ENCODE data around the gene ERG28.

The ERG28 gene

DNA sequence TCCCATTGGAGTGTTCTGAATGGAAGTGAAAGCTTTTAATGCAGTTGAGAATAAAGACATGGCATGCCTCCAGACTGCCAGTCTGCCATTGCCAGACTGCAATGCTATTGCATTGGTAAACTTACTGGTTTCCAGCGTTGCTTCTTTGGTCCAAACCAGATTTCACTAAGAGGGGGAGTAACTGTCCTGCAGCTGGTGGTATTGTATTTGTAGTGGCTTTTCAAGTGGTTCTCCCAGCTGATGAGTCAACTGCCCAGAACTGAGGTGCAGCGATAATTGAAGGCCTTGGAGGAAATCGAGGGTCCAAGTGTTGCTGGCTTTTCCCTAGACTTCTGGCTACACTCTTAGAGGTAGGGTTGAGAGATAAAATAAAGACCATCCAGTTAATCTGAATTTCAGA, 31.9 kb downstream of the ERG28 start:
- H3K36me3 ChIP-seq (replicated peaks; ENCODE audit: insufficient read depth, low read length): no peaks in the 10 kb centered on the region
- H3K27ac ChIP-seq (ENCODE audit: low read length): no peak overlapping the region
- H3K9ac ChIP-seq (ENCODE audit: low read length): no peak overlapping the region
- no peaks in the 10 kb centered on the region for H3K4me1 ChIP-seq (ENCODE audit: low read length)
- no peaks in the 10 kb centered on the region for H3F3A ChIP-seq (ENCODE audit: insufficient read depth, low read length)
- no peak overlapping the region for H3K4me3 ChIP-seq (ENCODE audit: low read length)
- H3K9me2 ChIP-seq (replicated peaks; ENCODE audit: insufficient read depth, low read length): no peaks in the 10 kb centered on the region
- H3K79me2 ChIP-seq (ENCODE audit: low read length): no peaks in the 10 kb centered on the region
- H3K27me3 ChIP-seq (replicated peaks; ENCODE audit: insufficient read depth, low read length): no peaks in the 10 kb centered on the region
- no peak overlapping the region for H3K4me2 ChIP-seq (ENCODE audit: low read depth, low read length)
- TF ChIP-seq EZH2 (optimal IDR thresholded peaks at IDR 0.05; ENCODE audit: low read depth, low read length): no peak
- TF ChIP-seq, protein P1, sequence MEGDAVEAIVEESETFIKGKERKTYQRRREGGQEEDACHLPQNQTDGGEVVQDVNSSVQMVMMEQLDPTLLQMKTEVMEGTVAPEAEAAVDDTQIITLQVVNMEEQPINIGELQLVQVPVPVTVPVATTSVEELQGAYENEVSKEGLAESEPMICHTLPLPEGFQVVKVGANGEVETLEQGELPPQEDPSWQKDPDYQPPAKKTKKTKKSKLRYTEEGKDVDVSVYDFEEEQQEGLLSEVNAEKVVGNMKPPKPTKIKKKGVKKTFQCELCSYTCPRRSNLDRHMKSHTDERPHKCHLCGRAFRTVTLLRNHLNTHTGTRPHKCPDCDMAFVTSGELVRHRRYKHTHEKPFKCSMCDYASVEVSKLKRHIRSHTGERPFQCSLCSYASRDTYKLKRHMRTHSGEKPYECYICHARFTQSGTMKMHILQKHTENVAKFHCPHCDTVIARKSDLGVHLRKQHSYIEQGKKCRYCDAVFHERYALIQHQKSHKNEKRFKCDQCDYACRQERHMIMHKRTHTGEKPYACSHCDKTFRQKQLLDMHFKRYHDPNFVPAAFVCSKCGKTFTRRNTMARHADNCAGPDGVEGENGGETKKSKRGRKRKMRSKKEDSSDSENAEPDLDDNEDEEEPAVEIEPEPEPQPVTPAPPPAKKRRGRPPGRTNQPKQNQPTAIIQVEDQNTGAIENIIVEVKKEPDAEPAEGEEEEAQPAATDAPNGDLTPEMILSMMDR (IDR thresholded peaks at IDR 0.05; ENCODE audit: low read length): no peak
- TF ChIP-seq EZH2phosphoT487 (IDR thresholded peaks at IDR 0.05; ENCODE audit: low read length): no peak
- H3K9me3 ChIP-seq (replicated peaks; ENCODE audit: insufficient read depth, low read length): no peaks in the 10 kb centered on the region
- H4K20me1 ChIP-seq (ENCODE audit: insufficient read depth, low read length): no peaks in the 10 kb centered on the region
- DNase-seq: no peak
- no peak overlapping the region for H2AFZ ChIP-seq (ENCODE audit: low read length)

DNA sequence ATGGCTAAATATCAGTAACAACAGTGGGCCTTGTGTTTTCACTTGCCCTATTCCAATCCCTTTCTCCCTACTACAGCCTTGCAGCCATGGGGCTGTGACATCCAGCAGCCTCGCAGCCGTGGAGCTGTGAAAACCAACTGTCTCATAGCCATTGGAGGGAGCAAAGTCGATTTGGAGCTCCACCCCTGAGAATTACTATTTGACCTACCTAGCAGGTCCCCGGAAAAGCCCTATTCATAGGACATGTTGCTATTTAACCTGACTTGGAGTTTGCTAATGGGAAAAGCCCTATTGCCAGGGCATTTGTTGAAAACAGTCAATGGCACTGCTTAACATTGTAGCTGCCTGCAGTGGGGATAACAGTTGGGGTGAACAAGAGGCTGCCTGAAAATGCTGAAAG, 33.3 kb downstream of the ERG28 start:
- Histone ChIP-seq H3K4me3 (ENCODE audit: low read length) (no peak overlapping the region), H3K27me3 (replicated peaks; ENCODE audit: insufficient read depth, low read length) (no peaks in the 10 kb centered on the region), H2AFZ (ENCODE audit: low read length) (no peak overlapping the region), H3K27ac (ENCODE audit: low read length) (no peak overlapping the region), H3F3A (ENCODE audit: insufficient read depth, low read length) (no peaks in the 10 kb centered on the region), H3K4me1 (ENCODE audit: low read length) (no peaks in the 10 kb centered on the region), H3K9me2 (replicated peaks; ENCODE audit: insufficient read depth, low read length) (no peaks in the 10 kb centered on the region), H3K9ac (ENCODE audit: low read length) (no peak overlapping the region), H3K79me2 (ENCODE audit: low read length) (no peaks in the 10 kb centered on the region), H3K36me3 (replicated peaks; ENCODE audit: insufficient read depth, low read length) (no peaks in the 10 kb centered on the region), H3K9me3 (replicated peaks; ENCODE audit: insufficient read depth, low read length) (no peaks in the 10 kb centered on the region), H4K20me1 (ENCODE audit: insufficient read depth, low read length) (no peaks in the 10 kb centered on the region), H3K4me2 (ENCODE audit: low read depth, low read length) (no peak overlapping the region)
- no peak for TF ChIP-seq EZH2 (optimal IDR thresholded peaks at IDR 0.05; ENCODE audit: low read depth, low read length)
- TF ChIP-seq, protein P1 (IDR thresholded peaks at IDR 0.05; ENCODE audit: low read length): no peak
- no peak for TF ChIP-seq EZH2phosphoT487 (IDR thresholded peaks at IDR 0.05; ENCODE audit: low read length)
- no peak for DNase-seq

DNA sequence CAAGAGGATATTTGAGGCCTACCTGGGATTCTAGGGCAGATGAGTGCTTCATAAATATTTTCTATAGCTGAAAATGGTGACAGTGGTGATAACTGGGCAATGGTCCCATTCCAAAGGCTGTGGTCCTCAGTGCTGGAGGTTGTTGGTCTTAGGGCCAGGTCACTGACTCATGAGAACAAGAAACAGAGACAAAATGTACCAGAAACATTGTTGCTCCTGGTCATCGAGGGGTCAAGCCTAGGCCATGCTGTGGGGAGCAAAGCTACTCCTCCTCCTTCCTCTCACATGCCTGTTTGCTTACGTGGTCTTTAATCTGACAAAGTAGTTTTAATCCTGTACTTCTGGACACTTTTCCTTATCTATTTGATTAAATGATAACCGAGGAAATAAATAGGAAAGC, 33.8 kb downstream of the ERG28 start:
- Histone ChIP-seq H3F3A (ENCODE audit: insufficient read depth, low read length) (no peaks in the 10 kb centered on the region), H3K27me3 (replicated peaks; ENCODE audit: insufficient read depth, low read length) (no peaks in the 10 kb centered on the region), H3K4me1 (ENCODE audit: low read length) (no peaks in the 10 kb centered on the region), H3K36me3 (replicated peaks; ENCODE audit: insufficient read depth, low read length) (no peaks in the 10 kb centered on the region), H4K20me1 (ENCODE audit: insufficient read depth, low read length) (no peaks in the 10 kb centered on the region), H3K4me3 (ENCODE audit: low read length) (no peak overlapping the region), H3K9ac (ENCODE audit: low read length) (no peak overlapping the region), H3K4me2 (ENCODE audit: low read depth, low read length) (no peak overlapping the region), H3K9me2 (replicated peaks; ENCODE audit: insufficient read depth, low read length) (no peaks in the 10 kb centered on the region), H3K9me3 (replicated peaks; ENCODE audit: insufficient read depth, low read length) (no peaks in the 10 kb centered on the region), H3K27ac (ENCODE audit: low read length) (no peak overlapping the region), H2AFZ (ENCODE audit: low read length) (no peak overlapping the region), H3K79me2 (ENCODE audit: low read length) (no peaks in the 10 kb centered on the region)
- DNase-seq: no peak
- TF ChIP-seq EZH2 (optimal IDR thresholded peaks at IDR 0.05; ENCODE audit: low read depth, low read length) (no peak), EZH2phosphoT487 (IDR thresholded peaks at IDR 0.05; ENCODE audit: low read length) (no peak)
- TF ChIP-seq, protein P1 (IDR thresholded peaks at IDR 0.05; ENCODE audit: low read length): no peak
